ENCODE measurements around the gene PSMD4. TPM values are rescaled to one million over a fixed set of nuclear protein-coding genes. Genes with fewer than 3 reads are reported as not detected.

Gene PSMD4
- total RNA-seq, 5 donors from 2014 or later (not counting 1 experiment from before 2014, with no cell fraction given) = 68.1 to 150 (median 133) TPM

- peaks cover 58% of the 10 kb centered on the region for H3K36me3 Mint-ChIP-seq
- no peak for ATAC-seq (replicated peaks in 1 of 4)
Measured at GRCh38 chr1:151243683-151244216, 10.8 kb upstream of the PSMD4 start.

GRCh38 chr1:151246786-151247185 is 7.7 kb upstream of the PSMD4 start:
- H3K9me3 Mint-ChIP-seq = no peaks in the 10 kb centered on the region
- H3K4me3 ChIP-seq (ENCODE audit: control insufficient read depth in 1 of 2, extremely low read depth in 1 of 2, low read length in 1 of 2) = no peak overlapping the region
- H3K27ac ChIP-seq (ENCODE audit: low read length) = no peak overlapping the region
- no peaks in the 10 kb centered on the region for H3K27me3 Mint-ChIP-seq
- WGBS (ENCODE audit: insufficient coverage) = 80% methylated on average over 1 of the region's 2 CpGs
- H3K9me3 ChIP-seq = no peaks in the 10 kb centered on the region
- no peak overlapping the region for H3K27ac Mint-ChIP-seq
- H3K4me1 Mint-ChIP-seq = peaks cover 0 to 2% (median 2%) of the 10 kb centered on the region in 3 donors
- peaks cover 55% of the 10 kb centered on the region for H3K36me3 Mint-ChIP-seq
- ChIA-PET POLR2A (interaction anchor here in 1 of 2 donors (0.6 kb wide), 2 partner anchors 20 to 54 kb away, joined by 3 read pairs; no protein-coding TSS in a partner anchor), CTCF (interaction anchor here in 1 of 2 donors (0.5 kb wide), 1 partner anchor 147 kb away, joined by 3 read pairs; no protein-coding TSS in a partner anchor)
- H3K4me3 Mint-ChIP-seq = no peak overlapping the region
- no peaks in the 10 kb centered on the region for H3K4me1 ChIP-seq (ENCODE audit: control insufficient read depth in 1 of 2, extremely low read depth in 1 of 2, insufficient read depth in 2 of 2, low read length in 2 of 2)
- no peaks in the 10 kb centered on the region for H3K27me3 ChIP-seq (replicated peaks in 1 of 2; ENCODE audit: control insufficient read depth in 2 of 2, extremely low read depth in 1 of 2, insufficient read depth in 2 of 2, low read length in 1 of 2)
- ATAC-seq (replicated peaks in 1 of 4) = no peak
- no peak for DNase-seq
- H3K36me3 ChIP-seq (ENCODE audit: control insufficient read depth in 2 of 2, extremely low read depth in 1 of 2, insufficient read depth in 1 of 2, low read length in 1 of 2) = peaks cover 9 to 68% of the 10 kb centered on the region in 2 donors

More at GRCh38 chr1:151243683-151244216, 10.8 kb upstream of the PSMD4 start:
- no peaks in the 10 kb centered on the region for H3K27me3 ChIP-seq (replicated peaks in 1 of 2; ENCODE audit: control insufficient read depth in 2 of 2, extremely low read depth in 1 of 2, insufficient read depth in 2 of 2, low read length in 1 of 2)
- H3K4me1 ChIP-seq (ENCODE audit: control insufficient read depth in 1 of 2, extremely low read depth in 1 of 2, insufficient read depth in 2 of 2, low read length in 2 of 2) = no peaks in the 10 kb centered on the region
- H3K4me3 ChIP-seq (ENCODE audit: control insufficient read depth in 1 of 2, extremely low read depth in 1 of 2, low read length in 1 of 2) = no peak overlapping the region
- WGBS (ENCODE audit: insufficient coverage) = 100% methylated on average over 1 of the region's 5 CpGs
- H3K27ac ChIP-seq (ENCODE audit: low read length) = no peak overlapping the region
- H3K4me1 Mint-ChIP-seq = no peaks in the 10 kb centered on the region
- no peak overlapping the region for H3K4me3 Mint-ChIP-seq
- no peaks in the 10 kb centered on the region for H3K27me3 Mint-ChIP-seq
- ChIA-PET POLR2A (no interaction called here), CTCF (no interaction called here)
- no peak overlapping the region for H3K27ac Mint-ChIP-seq
- peaks cover 12 to 87% of the 10 kb centered on the region in 2 donors for H3K36me3 ChIP-seq (ENCODE audit: control insufficient read depth in 2 of 2, extremely low read depth in 1 of 2, insufficient read depth in 1 of 2, low read length in 1 of 2)
- DNase-seq = no peak
- no peaks in the 10 kb centered on the region for H3K9me3 ChIP-seq
- H3K9me3 Mint-ChIP-seq = no peaks in the 10 kb centered on the region

DNA sequence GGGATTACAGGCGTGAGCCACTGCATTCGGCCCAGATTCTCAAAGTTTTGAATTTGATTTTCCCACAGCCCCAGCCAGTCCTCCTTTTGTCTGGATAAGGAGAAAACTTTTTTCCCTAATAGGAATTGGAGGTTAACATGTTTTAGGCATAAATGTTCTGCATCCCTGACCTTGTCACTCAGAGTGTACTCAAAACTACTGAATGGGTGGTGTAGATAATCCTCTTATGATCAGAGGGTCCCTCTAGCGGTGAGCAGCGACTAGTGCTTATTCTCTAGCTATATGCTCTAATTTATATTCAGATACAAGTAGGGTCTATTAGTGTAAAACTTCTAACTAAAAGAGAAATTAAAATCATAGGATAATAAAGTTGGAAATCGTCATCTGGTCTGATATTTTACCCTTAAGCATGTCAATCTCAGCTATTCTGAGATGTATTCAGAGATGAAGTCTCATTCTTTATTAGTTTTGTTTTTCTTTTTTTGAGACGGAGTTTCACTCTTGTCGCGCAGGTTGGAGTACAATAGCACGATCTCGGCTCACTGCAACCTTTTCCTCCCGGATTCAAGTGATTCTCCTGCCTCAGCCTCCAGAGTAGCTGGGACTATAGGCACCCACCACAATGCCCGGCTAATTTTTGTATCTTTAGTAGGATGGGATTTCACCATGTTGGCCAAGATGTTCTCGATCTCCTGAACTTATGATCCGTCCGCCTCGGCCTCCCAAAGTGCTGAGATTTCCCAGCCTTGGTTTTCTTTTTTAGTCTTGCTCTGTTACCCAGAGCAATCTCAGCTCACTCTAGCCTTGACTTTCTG is 2.7 kb upstream of the PSMD4 start:
- CTCF ChIA-PET = interaction anchor here (0.6 to 1.9 kb wide), 19 partner anchors 9 to 736 kb away, joined by 3 to 19 read pairs (median 4); partner anchors contain the start of genes TNFAIP8L2 (in 1 of the 2), VPS72 (in 1 of the 2) and ZNF687 (in 1 of the 2)
- H3K9me3 Mint-ChIP-seq = no peaks in the 10 kb centered on the region
- H3K4me1 ChIP-seq (ENCODE audit: control insufficient read depth in 1 of 2, extremely low read depth in 1 of 2, insufficient read depth in 2 of 2, low read length in 2 of 2) = peaks cover 6 to 23% of the 10 kb centered on the region in 2 experiments
- H3K36me3 ChIP-seq (ENCODE audit: control insufficient read depth in 2 of 2, extremely low read depth in 1 of 2, insufficient read depth in 1 of 2, low read length in 1 of 2) = peaks cover 4 to 24% of the 10 kb centered on the region in 2 donors
- DNase-seq (peak; percentile 7 to 83 (median 59)), ATAC-seq (replicated peaks in 1 of 4) (peak; percentile 44 to 64 (median 54))
- no peaks in the 10 kb centered on the region for H3K9me3 ChIP-seq
- no peak overlapping the region for H3K27ac Mint-ChIP-seq
- POLR2A ChIA-PET = interaction anchor here (0.6 to 1.0 kb wide), 7 partner anchors 16 to 1018 kb away, joined by 3 to 5 read pairs (median 3); no protein-coding TSS in a partner anchor
- no peak overlapping the region for H3K4me3 ChIP-seq (ENCODE audit: control insufficient read depth in 1 of 2, extremely low read depth in 1 of 2, low read length in 1 of 2)
- H3K4me1 Mint-ChIP-seq = peaks cover 17 to 23% (median 21%) of the 10 kb centered on the region in 3 donors
- no peaks in the 10 kb centered on the region for H3K27me3 ChIP-seq (replicated peaks in 1 of 2; ENCODE audit: control insufficient read depth in 2 of 2, extremely low read depth in 1 of 2, insufficient read depth in 2 of 2, low read length in 1 of 2)
- 81% methylated on average over 10 of the region's 16 CpGs for WGBS (ENCODE audit: insufficient coverage)
- peaks cover 17% of the 10 kb centered on the region for H3K36me3 Mint-ChIP-seq
- H3K27ac ChIP-seq (ENCODE audit: low read length) = no peak overlapping the region
- no peak overlapping the region for H3K4me3 Mint-ChIP-seq
- H3K27me3 Mint-ChIP-seq = no peaks in the 10 kb centered on the region

DNA sequence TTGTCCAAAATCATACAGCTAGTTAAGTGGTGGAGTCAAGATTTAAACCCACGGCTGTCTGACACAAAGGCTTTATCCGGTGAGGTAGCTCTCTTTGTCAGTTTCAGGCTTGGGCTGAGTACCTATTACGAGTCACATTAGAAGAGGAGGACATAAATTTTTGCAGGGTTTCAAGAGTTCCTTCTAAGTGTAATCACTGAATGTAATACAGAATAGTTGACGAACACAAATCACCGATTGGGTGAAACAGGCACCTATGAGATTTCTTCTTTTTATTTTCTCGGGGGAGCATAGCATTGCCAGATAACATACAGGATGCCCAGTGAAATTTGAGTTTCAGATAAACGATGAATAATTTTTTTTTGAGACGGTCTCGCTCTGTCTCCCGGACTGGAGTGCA is 847 bp downstream of the PSMD4 start:
- peaks cover 0 to 4% of the 10 kb centered on the region in 2 donors for H3K36me3 ChIP-seq (ENCODE audit: control insufficient read depth in 2 of 2, extremely low read depth in 1 of 2, insufficient read depth in 1 of 2, low read length in 1 of 2)
- peaks cover 6 to 29% of the 10 kb centered on the region in 2 experiments for H3K4me1 ChIP-seq (ENCODE audit: control insufficient read depth in 1 of 2, extremely low read depth in 1 of 2, insufficient read depth in 2 of 2, low read length in 2 of 2)
- DNase-seq (peak in 1 of 35 experiments; percentile 20), ATAC-seq (replicated peaks in 1 of 4) (no peak)
- 59% methylated on average over 7 of the region's 10 CpGs for WGBS (ENCODE audit: insufficient coverage)
- peaks cover 27 to 42% (median 40%) of the 10 kb centered on the region in 3 donors for H3K4me1 Mint-ChIP-seq
- peak overlapping the region; percentile 69 for H3K27ac ChIP-seq (ENCODE audit: low read length)
- CTCF ChIA-PET = interaction anchor here in 1 of 2 donors (0.7 to 1.6 kb wide), 4 partner anchors 26 to 158 kb away, joined by 3 to 12 read pairs (median 6); partner anchors contain the start of gene ZNF687
- peak overlapping the region; percentile 82 to 92 for H3K4me3 ChIP-seq (ENCODE audit: control insufficient read depth in 1 of 2, extremely low read depth in 1 of 2, low read length in 1 of 2)
- peak overlapping the region; percentile 83 to 91 (median 88) for H3K4me3 Mint-ChIP-seq
- POLR2A ChIA-PET = interaction anchor here in 1 of 2 donors (1.4 kb wide), 1 partner anchor 558 kb away, joined by 4 read pairs; the partner anchor contains the start of gene GOLPH3L
- no peaks in the 10 kb centered on the region for H3K27me3 Mint-ChIP-seq
- no peaks in the 10 kb centered on the region for H3K9me3 Mint-ChIP-seq
- no peaks in the 10 kb centered on the region for H3K36me3 Mint-ChIP-seq
- H3K9me3 ChIP-seq = no peaks in the 10 kb centered on the region
- no peaks in the 10 kb centered on the region for H3K27me3 ChIP-seq (replicated peaks in 1 of 2; ENCODE audit: control insufficient read depth in 2 of 2, extremely low read depth in 1 of 2, insufficient read depth in 2 of 2, low read length in 1 of 2)
- peak overlapping the region; percentile 84 to 89 for H3K27ac Mint-ChIP-seq

- H3K27me3 Mint-ChIP-seq = no peaks in the 10 kb centered on the region
- H3K36me3 Mint-ChIP-seq = peaks cover 4% of the 10 kb centered on the region
- DNase-seq (no peak), ATAC-seq (replicated peaks in 1 of 4) (no peak)
- CTCF ChIA-PET = no interaction called here
- H3K27ac ChIP-seq (ENCODE audit: low read length) = no peak overlapping the region
- H3K27ac Mint-ChIP-seq = no peak overlapping the region
- H3K9me3 ChIP-seq = no peaks in the 10 kb centered on the region
- H3K4me1 ChIP-seq (ENCODE audit: control insufficient read depth in 1 of 2, extremely low read depth in 1 of 2, insufficient read depth in 2 of 2, low read length in 2 of 2) = peaks cover 6 to 24% of the 10 kb centered on the region in 2 experiments
- H3K27me3 ChIP-seq (replicated peaks in 1 of 2; ENCODE audit: control insufficient read depth in 2 of 2, extremely low read depth in 1 of 2, insufficient read depth in 2 of 2, low read length in 1 of 2) = no peaks in the 10 kb centered on the region
- POLR2A ChIA-PET = no interaction called here
- peaks cover 11 to 24% of the 10 kb centered on the region in 2 donors for H3K36me3 ChIP-seq (ENCODE audit: control insufficient read depth in 2 of 2, extremely low read depth in 1 of 2, insufficient read depth in 1 of 2, low read length in 1 of 2)
- H3K4me3 ChIP-seq (ENCODE audit: control insufficient read depth in 1 of 2, extremely low read depth in 1 of 2, low read length in 1 of 2) = no peak overlapping the region
- H3K4me1 Mint-ChIP-seq = peaks cover 27 to 40% (median 37%) of the 10 kb centered on the region in 3 donors
- no peak overlapping the region for H3K4me3 Mint-ChIP-seq
- WGBS (ENCODE audit: insufficient coverage) = no CpG with 5 or more reads among the region's 2 CpGs
- H3K9me3 Mint-ChIP-seq = no peaks in the 10 kb centered on the region
Measured at GRCh38 chr1:151259351-151259750, 4.8 kb downstream of the PSMD4 start.

Measured in T-cell (primary cell).